ENCODE measurements around the gene DNAJB11.
"Not testable (repeated sequence)": the region's sequence is repeated elsewhere in the genome, so short reads cannot be mapped to it uniquely, and the experiment has no call there.

The DNAJB11 gene

DNA sequence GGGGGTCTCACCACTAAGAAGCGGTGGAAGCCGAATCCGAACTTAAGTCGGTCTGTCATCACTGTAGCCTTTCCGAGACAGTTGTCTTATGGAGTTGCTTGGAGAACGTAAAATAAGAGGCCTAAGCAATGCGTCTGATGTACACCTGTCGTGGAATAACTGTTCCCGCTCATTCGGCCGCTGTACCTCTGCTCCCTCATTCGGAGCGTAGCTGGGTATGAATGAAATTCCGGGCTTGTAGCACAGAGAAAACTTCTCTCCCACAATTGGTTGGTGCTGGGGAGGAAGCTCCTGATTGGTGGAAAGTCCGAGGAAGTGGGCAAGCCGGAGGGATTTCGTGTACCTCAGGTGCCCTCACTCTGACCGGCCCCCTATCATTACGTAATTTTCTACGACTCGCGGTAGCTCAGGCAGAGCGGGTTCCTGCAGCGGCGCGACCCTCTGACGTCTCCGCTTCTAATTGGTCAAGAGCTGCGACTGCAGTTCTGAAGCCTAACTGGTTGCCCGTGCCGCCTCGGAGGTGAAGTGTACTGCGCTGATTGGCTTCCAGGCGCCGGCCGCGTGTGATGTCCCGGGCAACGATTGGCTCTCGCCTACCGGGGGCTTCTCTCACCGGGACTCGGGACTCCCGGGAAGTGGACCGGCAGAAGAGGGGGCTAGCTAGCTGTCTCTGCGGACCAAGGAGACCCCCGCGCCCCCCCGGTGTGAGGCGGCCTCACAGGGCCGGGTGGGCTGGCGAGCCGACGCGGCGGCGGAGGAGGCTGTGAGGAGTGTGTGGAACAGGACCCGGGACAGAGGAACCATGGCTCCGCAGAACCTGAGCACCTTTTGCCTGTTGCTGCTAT is at the start of gene DNAJB11:
Gene DNAJB11, plus strand, starts transcription at position 625 of the 845 bp plus-strand sequence. Its CDS starts 178 bp downstream, at position 803.
- DNase-seq (ENCODE audit: low read depth in 2 of 2) = peak; percentile 96

DNA sequence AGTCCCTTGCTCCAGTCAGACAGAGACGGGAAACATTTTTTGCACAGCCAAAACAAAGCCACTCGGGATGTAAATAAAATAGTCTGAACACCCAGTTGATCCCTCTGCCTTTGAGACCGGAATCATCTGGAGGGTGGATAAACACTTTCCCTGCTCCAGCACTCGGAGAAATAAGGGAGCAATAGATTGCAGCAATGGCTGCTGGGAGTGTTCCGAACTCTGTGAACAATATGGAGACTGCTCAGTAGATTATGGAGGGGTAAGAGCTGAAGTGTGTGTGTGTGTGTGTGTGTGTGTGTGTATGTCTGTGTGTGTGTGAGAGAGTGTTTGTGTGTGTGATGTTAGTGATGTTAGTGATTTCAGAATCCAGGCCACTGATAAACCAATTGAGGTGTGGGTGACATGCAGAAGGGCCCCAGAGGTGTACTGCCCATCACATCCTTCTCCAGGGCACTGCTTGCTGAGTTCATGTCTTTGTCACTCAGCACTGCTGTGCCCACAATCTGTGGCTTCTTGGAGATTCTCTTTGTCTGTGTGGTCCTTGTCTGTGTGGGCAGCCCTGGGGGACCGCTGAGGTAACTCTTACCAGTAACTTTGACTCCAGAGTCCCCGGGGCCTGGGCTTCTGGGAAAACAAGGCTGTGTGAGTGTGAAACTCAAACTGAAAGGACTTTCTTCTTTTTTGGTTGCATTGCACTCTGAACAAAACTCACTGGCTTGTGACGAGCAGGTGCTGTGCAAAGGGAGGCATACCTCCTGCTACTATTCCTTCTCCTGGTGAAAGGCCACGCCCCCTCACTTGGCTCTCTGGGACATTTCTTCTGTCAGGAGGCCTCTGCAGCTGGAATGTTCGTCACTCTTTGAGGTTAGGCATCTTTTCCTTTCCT is 49.3 kb upstream of the DNAJB11 start:
- DNase-seq (ENCODE audit: low read depth in 2 of 2) = no peak

GRCh38 chr3:186523022-186523421 is 47.5 kb upstream of the DNAJB11 start:
- no peak for DNase-seq (ENCODE audit: low read depth in 2 of 2)

GRCh38 chr3:186523434-186523833 is 47.1 kb upstream of the DNAJB11 start:
- no peak for DNase-seq (ENCODE audit: low read depth in 2 of 2)

GRCh38 chr3:186524616-186525015 is 45.9 kb upstream of the DNAJB11 start:
- DNase-seq (ENCODE audit: low read depth in 2 of 2) = no peak

DNA sequence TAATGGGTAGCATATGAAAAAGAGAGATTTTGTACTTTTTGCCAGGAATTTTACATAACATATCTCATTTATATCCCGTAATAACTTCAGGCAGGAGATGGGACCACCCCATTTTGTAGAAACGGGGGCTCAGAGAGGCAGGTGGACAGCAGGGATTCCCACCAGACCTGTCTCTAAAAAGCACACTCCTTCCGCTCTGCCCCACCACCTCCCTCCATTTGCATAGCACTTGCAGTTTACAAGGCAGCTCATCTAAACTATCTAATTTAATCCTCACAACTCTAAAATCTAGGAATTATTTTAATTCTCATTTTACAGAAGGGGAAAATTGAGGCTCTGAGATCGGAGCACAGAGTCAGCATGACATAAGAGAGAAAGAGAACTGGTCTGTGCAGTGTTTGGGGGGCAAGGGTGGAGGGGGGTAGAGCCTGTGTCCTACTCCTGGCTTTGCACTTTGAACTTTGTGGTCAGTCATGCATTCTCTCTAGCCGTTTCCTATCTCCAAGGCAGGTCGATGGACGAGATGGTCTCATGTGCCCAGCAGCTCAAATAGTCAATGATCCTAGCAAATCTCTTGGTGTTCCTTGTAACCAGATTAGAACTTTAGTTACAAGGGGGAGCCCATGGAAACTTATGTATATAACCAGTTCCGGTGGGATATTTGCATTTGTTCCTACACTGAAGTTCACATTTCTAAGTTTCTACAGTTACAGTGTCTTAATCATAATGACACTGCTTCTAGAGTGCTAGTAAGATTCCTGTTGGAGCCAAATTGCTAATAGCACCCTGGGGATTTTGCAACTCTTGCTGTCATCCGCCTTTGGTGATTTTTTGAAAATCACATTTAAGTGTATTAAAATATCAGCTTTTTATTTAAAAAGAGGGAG is 44.9 kb upstream of the DNAJB11 start:
- no peak for DNase-seq (ENCODE audit: low read depth in 2 of 2)

DNA sequence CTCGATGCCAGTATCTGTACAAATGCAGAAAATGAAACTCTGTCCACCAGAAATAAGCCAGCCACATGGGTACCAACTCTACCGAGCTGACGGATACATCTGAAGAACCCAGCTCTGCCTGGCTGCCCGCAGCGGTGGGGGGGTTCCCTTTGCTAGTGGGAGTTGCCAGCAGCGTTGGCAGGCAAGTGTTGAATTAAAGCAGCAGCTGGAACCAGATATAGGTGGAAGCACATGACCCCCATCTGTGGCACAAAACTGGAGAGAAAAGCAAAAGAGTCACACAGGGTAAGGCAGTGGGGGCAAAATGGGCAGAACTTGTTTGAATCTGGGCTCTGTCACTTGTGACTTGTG is 44.3 kb upstream of the DNAJB11 start:
- DNase-seq (ENCODE audit: low read depth in 2 of 2) = no peak

DNA sequence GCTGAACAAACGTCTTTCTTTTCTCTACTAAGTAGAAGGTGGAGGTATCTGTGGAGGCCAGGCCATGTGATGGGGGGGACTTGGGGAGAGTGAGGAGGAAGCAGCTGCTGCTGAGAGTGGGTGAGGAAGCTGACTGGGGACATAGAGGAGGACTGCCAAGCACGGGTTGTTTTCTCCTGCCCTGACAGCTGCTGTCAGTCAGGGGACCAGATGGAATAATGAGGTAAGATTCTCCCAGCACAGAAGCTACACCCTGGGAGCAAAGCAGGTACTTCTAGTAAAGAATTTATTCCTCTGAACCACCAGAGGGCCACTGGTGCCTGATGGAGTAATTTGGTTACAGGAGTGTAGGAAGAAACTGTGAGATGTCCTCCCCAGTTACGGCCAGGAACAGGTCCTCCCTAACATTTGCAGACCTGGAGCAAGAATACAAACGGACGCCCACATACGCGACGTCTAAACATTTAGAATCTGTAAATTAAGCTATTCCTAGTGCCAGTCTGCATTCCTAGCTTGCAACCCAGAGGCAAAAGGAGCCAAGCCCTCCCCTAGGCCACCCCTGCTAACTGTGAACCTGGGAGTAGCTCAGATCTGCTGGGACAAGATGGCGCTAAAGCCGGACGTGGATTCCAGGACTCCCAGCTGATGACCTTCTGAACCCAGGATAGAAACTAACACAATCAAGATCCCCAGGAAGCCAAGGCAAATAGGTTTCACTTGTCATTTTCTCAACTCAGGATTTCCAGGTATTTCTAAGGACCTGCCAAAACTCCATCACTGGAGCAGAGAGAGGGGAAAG is 41.1 kb upstream of the DNAJB11 start:
- DNase-seq (ENCODE audit: low read depth in 2 of 2) = no peak

DNA sequence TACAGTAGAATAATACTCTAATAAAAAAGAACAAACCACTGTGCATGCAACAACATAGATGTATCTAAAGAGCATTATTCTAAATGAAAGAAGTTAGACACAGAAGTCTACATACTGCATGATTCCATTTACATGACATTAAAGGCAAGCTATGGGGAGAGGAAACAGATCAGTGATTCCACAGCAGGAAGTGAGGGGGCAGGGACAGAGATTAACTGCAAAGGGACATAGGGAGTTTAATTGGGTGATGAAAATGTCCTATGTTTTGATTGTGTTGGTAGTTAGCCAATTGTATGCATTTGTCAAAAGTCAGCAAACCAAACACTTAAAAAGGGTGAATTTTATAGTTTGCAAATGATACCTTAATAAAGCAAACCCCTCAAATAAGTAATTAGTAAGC is 40.1 kb upstream of the DNAJB11 start:
- DNase-seq (ENCODE audit: low read depth in 2 of 2) = no peak

- not testable (repeated sequence) for DNase-seq (ENCODE audit: low read depth in 2 of 2)
Observed at GRCh38 chr3:186531694-186532093, 38.8 kb upstream of the DNAJB11 start.

DNA sequence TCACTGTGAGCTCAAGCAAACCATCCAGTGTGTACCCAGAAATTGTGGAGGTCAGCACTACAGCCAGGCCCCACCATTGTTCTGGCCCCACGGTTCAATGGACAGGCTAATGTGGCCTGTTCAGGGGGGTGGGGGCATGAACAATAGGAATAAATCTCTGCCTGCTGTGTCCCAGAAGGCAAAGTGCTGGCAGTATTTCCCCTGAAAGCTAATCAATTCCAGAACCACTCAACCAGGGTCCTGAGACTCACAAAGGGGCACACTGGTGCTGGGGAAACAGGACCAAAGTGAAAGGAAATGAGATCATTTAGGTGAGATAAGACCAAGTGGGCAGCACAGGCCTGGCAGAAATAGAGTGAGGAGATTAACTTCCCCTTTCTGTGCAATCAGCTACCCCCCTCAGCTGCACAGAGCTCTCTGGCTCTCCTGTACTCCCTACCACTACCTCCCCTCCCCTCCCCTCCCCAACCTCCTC is 37.9 kb upstream of the DNAJB11 start:
- DNase-seq (ENCODE audit: low read depth in 2 of 2) = no peak

GRCh38 chr3:186534113-186534669 is 36.3 kb upstream of the DNAJB11 start:
- no peak for DNase-seq (ENCODE audit: low read depth in 2 of 2)

GRCh38 chr3:186536883-186537844 is 33.4 kb upstream of the DNAJB11 start:
- DNase-seq (ENCODE audit: low read depth in 2 of 2) = no peak

DNA sequence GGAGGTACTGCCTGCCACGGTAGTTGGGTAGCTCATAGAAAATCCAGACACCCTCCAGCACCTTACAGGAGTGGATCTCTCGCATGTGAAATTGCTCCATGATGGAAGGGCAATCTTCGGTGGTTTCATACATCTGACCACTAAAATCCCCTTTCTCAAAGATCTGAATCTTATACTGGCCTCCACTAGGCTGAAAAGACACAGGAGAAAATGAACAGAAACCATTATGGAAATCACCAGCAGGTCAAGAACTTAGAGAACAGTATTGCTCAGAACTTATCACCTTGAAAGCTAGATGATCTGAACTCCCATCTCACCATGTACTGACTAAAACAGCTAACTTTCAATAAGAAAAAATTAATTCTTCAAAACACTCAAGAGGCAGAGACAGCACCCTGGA is 31.7 kb upstream of the DNAJB11 start:
- no peak for DNase-seq (ENCODE audit: low read depth in 2 of 2)

DNA sequence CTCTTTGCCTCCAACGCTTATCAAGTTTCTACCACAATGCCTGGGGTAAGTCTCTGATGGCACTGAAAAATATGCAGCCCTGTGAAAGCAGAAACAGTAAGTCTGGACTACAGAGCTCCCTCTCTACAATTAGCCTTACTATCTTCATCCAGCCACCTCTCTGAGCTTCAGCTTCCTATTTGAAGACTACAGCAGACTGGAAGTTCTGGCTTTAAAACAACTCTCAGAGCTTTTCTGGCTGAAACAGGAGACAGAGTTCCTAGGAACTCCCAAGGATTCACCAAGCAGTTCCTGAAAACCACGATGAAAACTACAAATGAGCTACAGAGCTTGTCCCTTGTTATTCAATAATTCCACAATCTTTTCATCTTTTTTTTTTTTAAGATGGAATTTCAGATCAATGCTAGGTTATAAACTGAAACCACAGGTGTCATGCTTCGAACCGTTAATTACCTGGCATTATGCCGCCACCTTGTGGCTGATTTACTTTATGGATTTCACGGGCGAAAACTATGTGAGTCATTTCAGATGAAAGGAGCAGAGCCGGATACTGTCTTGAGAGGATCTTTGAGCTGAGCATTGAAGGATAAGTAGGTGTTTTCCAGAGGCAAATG is 30.2 kb upstream of the DNAJB11 start:
- peak; percentile 65 to 68 for DNase-seq (ENCODE audit: low read depth in 2 of 2)

- no peak for DNase-seq (ENCODE audit: low read depth in 2 of 2)
Observed at GRCh38 chr3:186540835-186541226, 29.7 kb upstream of the DNAJB11 start.

GRCh38 chr3:186544281-186544680 is 26.2 kb upstream of the DNAJB11 start, which contains the start of gene CRYGS:
Gene CRYGS, minus strand, starts transcription at chr3:186544380. Its CDS starts 54 bp downstream, at chr3:186544326.
- no peak for DNase-seq (ENCODE audit: low read depth in 2 of 2)

DNA sequence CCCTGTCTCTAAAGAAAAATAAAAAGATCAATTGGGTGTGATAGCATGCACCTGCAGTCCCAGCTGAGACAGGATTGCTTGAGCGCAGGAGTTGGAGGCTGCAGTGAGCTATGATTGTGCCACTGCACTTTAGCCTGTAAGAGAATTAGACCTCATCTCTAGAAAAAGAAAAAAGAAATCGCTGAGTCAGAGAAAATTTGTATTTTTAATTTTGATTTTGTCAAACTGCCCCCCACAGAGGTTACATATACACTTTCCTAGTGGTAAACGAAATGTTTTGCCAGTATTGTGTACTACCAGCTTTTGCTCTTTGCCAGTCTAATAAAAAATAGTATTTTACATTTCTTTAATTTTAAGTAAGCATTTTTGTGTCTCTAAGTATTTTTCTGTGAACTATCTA is 21.0 kb upstream of the DNAJB11 start:
- DNase-seq (ENCODE audit: low read depth in 2 of 2) = no peak

GRCh38 chr3:186551387-186551786 is 19.1 kb upstream of the DNAJB11 start:
- DNase-seq (ENCODE audit: low read depth in 2 of 2) = no peak
